ENCODE measurements around the gene DDX60.

- TF ChIP-seq, protein P1, sequence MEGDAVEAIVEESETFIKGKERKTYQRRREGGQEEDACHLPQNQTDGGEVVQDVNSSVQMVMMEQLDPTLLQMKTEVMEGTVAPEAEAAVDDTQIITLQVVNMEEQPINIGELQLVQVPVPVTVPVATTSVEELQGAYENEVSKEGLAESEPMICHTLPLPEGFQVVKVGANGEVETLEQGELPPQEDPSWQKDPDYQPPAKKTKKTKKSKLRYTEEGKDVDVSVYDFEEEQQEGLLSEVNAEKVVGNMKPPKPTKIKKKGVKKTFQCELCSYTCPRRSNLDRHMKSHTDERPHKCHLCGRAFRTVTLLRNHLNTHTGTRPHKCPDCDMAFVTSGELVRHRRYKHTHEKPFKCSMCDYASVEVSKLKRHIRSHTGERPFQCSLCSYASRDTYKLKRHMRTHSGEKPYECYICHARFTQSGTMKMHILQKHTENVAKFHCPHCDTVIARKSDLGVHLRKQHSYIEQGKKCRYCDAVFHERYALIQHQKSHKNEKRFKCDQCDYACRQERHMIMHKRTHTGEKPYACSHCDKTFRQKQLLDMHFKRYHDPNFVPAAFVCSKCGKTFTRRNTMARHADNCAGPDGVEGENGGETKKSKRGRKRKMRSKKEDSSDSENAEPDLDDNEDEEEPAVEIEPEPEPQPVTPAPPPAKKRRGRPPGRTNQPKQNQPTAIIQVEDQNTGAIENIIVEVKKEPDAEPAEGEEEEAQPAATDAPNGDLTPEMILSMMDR (IDR thresholded peaks at IDR 0.05) = no peak
- TF ChIP-seq POLR2A (IDR thresholded peaks at IDR 0.05) = no peak
Measured at GRCh38 chr4:168367065-168367464, 48.5 kb upstream of the DDX60 start.
